OCI-LY3 (cell line): Measurements from ENCODE around the gene SLC16A7.
"Not testable (repeated sequence)": the region's sequence is repeated elsewhere in the genome, so short reads cannot be mapped to it uniquely, and the experiment has no call there.

ENCODE experiments used
- H2AFZ ChIP-seq: fragments of 200-600, 300-600 bp; shearing (Covaris generic); 2 replicates; pipeline ENCODE4 v1.6.0; 2014; ENCODE audit warnings: antibody characterized with exemption, low read depth, low read length
- H3K27ac ChIP-seq: fragments of 200-600, 300-600 bp; sonication (generic); 2 replicates; pipeline ENCODE4 v1.5.1; 2014; ENCODE audit warnings: mild to moderate bottlenecking, low read length, moderate library complexity, mixed read lengths
- H3K27me3 ChIP-seq: fragments of 200-600, 300-600 bp; sonication (generic); 2 replicates; pipeline ENCODE4 v1.6.1; 2014; ENCODE audit warnings: low read depth, low read length, mixed read lengths
- H3K36me3 ChIP-seq: fragments of 200-600, 300-600 bp; sonication (generic); replicated peaks from 2 replicates; pipeline ENCODE3; 2014; ENCODE audit warnings: low read depth, low read length, mixed read lengths
- H3K4me1 ChIP-seq: fragments of 300-600, 200-600 bp; sonication (generic); 2 replicates; pipeline ENCODE4 v1.6.1; 2014; ENCODE audit warnings: low read length, mixed read lengths
- H3K4me2 ChIP-seq: fragments of 200-600, 300-600 bp; sonication (generic); 2 replicates; pipeline ENCODE4 v1.6.1; 2014; ENCODE audit warnings: low read length, mixed read lengths
- H3K4me3 ChIP-seq: fragments of 300-600, 200-600 bp; sonication (generic); 2 replicates; pipeline ENCODE4 v1.5.1; 2014; ENCODE audit warnings: antibody characterized with exemption, mild to moderate bottlenecking, low read length, moderate library complexity
- H3K79me2 ChIP-seq: fragments of 300-600, 200-600 bp; shearing (Covaris generic); 2 replicates; pipeline ENCODE4 v1.6.1; 2014; ENCODE audit warnings: mild to moderate bottlenecking, low read length, mixed read lengths
- H3K9ac ChIP-seq: fragments of 300-600, 200-600 bp; shearing (Covaris generic); 2 replicates; pipeline ENCODE4 v1.6.0; 2014; ENCODE audit warnings: mild to moderate bottlenecking, low read length, moderate library complexity
- H3K9me3 ChIP-seq: fragments of 200-600, 300-600 bp; shearing (Covaris generic); 2 replicates; pipeline ENCODE4 v1.6.1; 2014; ENCODE audit warnings: low read length, mixed read lengths; ENCODE audit not compliant: insufficient read depth
- H4K20me1 ChIP-seq: fragments of 200-600, 300-600 bp; sonication (generic); 2 replicates; pipeline ENCODE4 v1.6.1; 2016; ENCODE audit warnings: low read length, mixed read lengths; ENCODE audit not compliant: insufficient read depth
- CTCF ChIP-seq: fragments of 200-600, 300-600 bp; sonication (generic); IDR thresholded peaks from 2 replicates; pipeline ENCODE4 v1.5.1; 2014; ENCODE audit warnings: antibody characterized with exemption, low read length, low read depth
- EZH2phosphoT487 ChIP-seq: fragments of 200-600 bp; shearing (Covaris generic); IDR thresholded peaks from 2 replicates; pipeline ENCODE4 v1.6.1; 2018; ENCODE audit warnings: antibody characterized with exemption, mixed run types, low read depth

Gene SLC16A7

GRCh38 chr12:59742841-59743240 lies 147.0 kb downstream of the SLC16A7 start:
- H4K20me1 ChIP-seq = no peaks in the 10 kb centered on the region
- H3K27ac ChIP-seq = no peak overlapping the region
- no peak overlapping the region for H2AFZ ChIP-seq
- no peaks in the 10 kb centered on the region for H3K4me1 ChIP-seq
- no peak overlapping the region for H3K4me2 ChIP-seq
- no peaks in the 10 kb centered on the region for H3K27me3 ChIP-seq
- H3K36me3 ChIP-seq = no peaks in the 10 kb centered on the region
- H3K79me2 ChIP-seq = no peaks in the 10 kb centered on the region
- H3K4me3 ChIP-seq = no peak overlapping the region
- H3K9ac ChIP-seq = no peak overlapping the region
- TF ChIP-seq CTCF (no peak), EZH2phosphoT487 (no peak)
- no peaks in the 10 kb centered on the region for H3K9me3 ChIP-seq

- Histone ChIP-seq H2AFZ (no peak overlapping the region), H3K4me2 (no peak overlapping the region), H3K79me2 (no peaks in the 10 kb centered on the region), H4K20me1 (no peaks in the 10 kb centered on the region), H3K36me3 (no peaks in the 10 kb centered on the region), H3K27ac (no peak overlapping the region), H3K27me3 (no peaks in the 10 kb centered on the region), H3K9me3 (no peaks in the 10 kb centered on the region), H3K4me1 (no peaks in the 10 kb centered on the region), H3K4me3 (no peak overlapping the region), H3K9ac (no peak overlapping the region)
- TF ChIP-seq EZH2phosphoT487 = no peak
- no peak for TF ChIP-seq CTCF
Measured at GRCh38 chr12:59744564-59744963, 148.7 kb downstream of the SLC16A7 start.

GRCh38 chr12:59751091-59751490 lies 155.3 kb downstream of the SLC16A7 start:
- H3K4me2 ChIP-seq, H3K36me3 ChIP-seq, H3K27ac ChIP-seq, H3K4me3 ChIP-seq, H2AFZ ChIP-seq, H3K27me3 ChIP-seq, H4K20me1 ChIP-seq, H3K4me1 ChIP-seq, H3K9me3 ChIP-seq, H3K9ac ChIP-seq, H3K79me2 ChIP-seq: not testable (repeated sequence)

GRCh38 chr12:59761542-59761941 lies 165.7 kb downstream of the SLC16A7 start:
- H3K4me3 ChIP-seq = no peak overlapping the region
- H2AFZ ChIP-seq = no peak overlapping the region
- H3K27ac ChIP-seq = no peak overlapping the region
- no peaks in the 10 kb centered on the region for H4K20me1 ChIP-seq
- H3K4me1 ChIP-seq = no peaks in the 10 kb centered on the region
- no peak overlapping the region for H3K4me2 ChIP-seq
- H3K27me3 ChIP-seq = no peaks in the 10 kb centered on the region
- H3K9ac ChIP-seq = no peak overlapping the region
- TF ChIP-seq CTCF (no peak), EZH2phosphoT487 (no peak)
- no peaks in the 10 kb centered on the region for H3K36me3 ChIP-seq
- no peaks in the 10 kb centered on the region for H3K79me2 ChIP-seq
- H3K9me3 ChIP-seq = no peaks in the 10 kb centered on the region

GRCh38 chr12:59763835-59764234 lies 168.0 kb downstream of the SLC16A7 start:
- H3K27ac ChIP-seq = no peak overlapping the region
- no peaks in the 10 kb centered on the region for H4K20me1 ChIP-seq
- H3K79me2 ChIP-seq = no peaks in the 10 kb centered on the region
- H3K36me3 ChIP-seq = peaks cover 4% of the 10 kb centered on the region
- no peaks in the 10 kb centered on the region for H3K27me3 ChIP-seq
- no peak for TF ChIP-seq EZH2phosphoT487
- no peak for TF ChIP-seq CTCF
- no peak overlapping the region for H2AFZ ChIP-seq
- H3K9me3 ChIP-seq = peaks cover 7% of the 10 kb centered on the region; the same call in 1 of the 2 replicates
- H3K9ac ChIP-seq = no peak overlapping the region
- H3K4me1 ChIP-seq = no peaks in the 10 kb centered on the region
- H3K4me2 ChIP-seq = no peak overlapping the region
- no peak overlapping the region for H3K4me3 ChIP-seq
